Osteoblast (primary cell): ENCODE measurements around the gene PPP1R14B. TPM values are rescaled to one million over a fixed set of nuclear protein-coding genes. Genes with fewer than 3 reads are reported as not detected.

Source experiments
- DNase-seq: peaks from one replicate; pipeline ENCODE4 v3.0.0; 2011; ENCODE audit warnings: low spot score, mixed read lengths; ENCODE audit not compliant: insufficient read length; ENCODE audit errors: missing footprints
- H2AFZ ChIP-seq: 2 replicates; pipeline ENCODE4 v1.6.0; 2011; ENCODE audit warnings: mild to moderate bottlenecking, low read length
- H3K27ac ChIP-seq: 2 replicates; pipeline ENCODE4 v1.5.1; 2011; ENCODE audit warnings: mild to moderate bottlenecking, low read depth, low read length, moderate library complexity
- H3K27me3 ChIP-seq: 2 replicates; pipeline ENCODE4 v1.6.0; 2012; ENCODE audit warnings: mild to moderate bottlenecking, control low read depth, inconsistent platforms, low read length, moderate library complexity; ENCODE audit not compliant: insufficient read depth
- H3K36me3 ChIP-seq: 2 replicates; pipeline ENCODE4 v1.5.1; 2011; ENCODE audit warnings: mild to moderate bottlenecking, low read length, control low read depth, moderate library complexity; ENCODE audit not compliant: insufficient read depth
- H3K4me1 ChIP-seq: 2 replicates; pipeline ENCODE4 v1.5.1; 2011; ENCODE audit warnings: mild to moderate bottlenecking, low read length, control low read depth, moderate library complexity; ENCODE audit not compliant: insufficient read depth
- H3K4me2 ChIP-seq: 2 replicates; pipeline ENCODE4 v1.6.0; 2011; ENCODE audit warnings: mild to moderate bottlenecking, low read length; ENCODE audit not compliant: insufficient read depth
- H3K4me3 ChIP-seq: fragments of 200-600 bp; sonication (generic); 3 replicates; pipeline ENCODE4 v1.5.1; 2012; ENCODE audit warnings: mild to moderate bottlenecking, low read length, inconsistent platforms; ENCODE audit not compliant: insufficient read depth
- H3K79me2 ChIP-seq: 2 replicates; pipeline ENCODE4 v1.6.0; 2012; ENCODE audit warnings: mild to moderate bottlenecking, low read length, control low read depth, inconsistent platforms; ENCODE audit not compliant: insufficient read depth
- H3K9me3 ChIP-seq: 2 replicates; pipeline ENCODE4 v1.5.1; 2011; ENCODE audit warnings: low read depth, low read length, control low read depth
- H4K20me1 ChIP-seq: 2 replicates; pipeline ENCODE4 v1.6.0; 2012; ENCODE audit warnings: mild to moderate bottlenecking, low read length, control low read depth; ENCODE audit not compliant: insufficient read depth
- total RNA-seq: library from RNA; depleted of rRNA; stranded (reverse); fragments of >200 nt; gene quantifications from 2 replicates; pipeline ENCODE4 v1.2.3, GENCODE V29; 2012
- TF ChIP-seq, protein P1 (sequence below): IDR thresholded peaks from 2 replicates; pipeline ENCODE4 v1.5.1; 2011; ENCODE audit warnings: mild to moderate bottlenecking, low read depth, low read length, moderate library complexity; ENCODE audit errors: extremely low read depth

PPP1R14B gene
- total RNA-seq, 1 donor, result 136 TPM

DNA sequence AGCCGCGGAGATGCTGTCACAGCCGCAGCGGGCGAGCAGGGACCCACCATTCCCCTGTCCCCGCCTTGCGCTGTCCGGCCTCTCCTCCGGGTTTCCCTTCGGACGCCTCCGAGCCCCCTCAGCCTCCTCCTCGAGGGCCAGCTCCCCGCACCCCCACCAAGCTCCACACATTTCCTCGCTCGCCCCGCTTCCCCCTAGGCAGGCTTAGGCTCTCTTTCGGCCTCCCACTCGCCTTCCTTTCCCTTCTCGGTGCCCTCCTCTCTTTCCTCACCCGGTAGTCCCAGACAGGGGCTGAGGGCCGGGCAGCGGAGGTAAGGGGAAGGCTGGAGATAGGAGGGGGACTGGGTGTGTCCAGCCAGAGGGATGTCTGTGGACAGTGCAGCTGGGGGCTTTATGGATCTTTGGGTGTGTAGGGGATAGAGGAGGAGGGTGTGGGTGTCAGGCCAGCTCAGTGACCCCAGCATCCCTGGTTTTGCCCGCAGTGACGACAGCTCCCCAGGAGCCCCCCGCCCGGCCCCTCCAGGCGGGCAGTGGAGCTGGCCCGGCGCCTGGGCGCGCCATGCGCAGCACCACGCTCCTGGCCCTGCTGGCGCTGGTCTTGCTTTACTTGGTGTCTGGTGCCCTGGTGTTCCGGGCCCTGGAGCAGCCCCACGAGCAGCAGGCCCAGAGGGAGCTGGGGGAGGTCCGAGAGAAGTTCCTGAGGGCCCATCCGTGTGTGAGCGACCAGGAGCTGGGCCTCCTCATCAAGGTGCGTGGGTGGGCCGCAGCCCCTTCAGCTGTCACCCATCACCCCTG, 45.9 kb upstream of the PPP1R14B start:
- H3K9me3 ChIP-seq, result no peaks in the 10 kb centered on the region
- H3K36me3 ChIP-seq, result no peaks in the 10 kb centered on the region
- H3K27me3 ChIP-seq, result peaks cover 76% of the 10 kb centered on the region
- H4K20me1 ChIP-seq, result peaks cover 2% of the 10 kb centered on the region
- DNase-seq, result peak; percentile 89
- no peak overlapping the region for H3K27ac ChIP-seq
- H3K4me1 ChIP-seq, result no peaks in the 10 kb centered on the region
- TF ChIP-seq, protein P1, sequence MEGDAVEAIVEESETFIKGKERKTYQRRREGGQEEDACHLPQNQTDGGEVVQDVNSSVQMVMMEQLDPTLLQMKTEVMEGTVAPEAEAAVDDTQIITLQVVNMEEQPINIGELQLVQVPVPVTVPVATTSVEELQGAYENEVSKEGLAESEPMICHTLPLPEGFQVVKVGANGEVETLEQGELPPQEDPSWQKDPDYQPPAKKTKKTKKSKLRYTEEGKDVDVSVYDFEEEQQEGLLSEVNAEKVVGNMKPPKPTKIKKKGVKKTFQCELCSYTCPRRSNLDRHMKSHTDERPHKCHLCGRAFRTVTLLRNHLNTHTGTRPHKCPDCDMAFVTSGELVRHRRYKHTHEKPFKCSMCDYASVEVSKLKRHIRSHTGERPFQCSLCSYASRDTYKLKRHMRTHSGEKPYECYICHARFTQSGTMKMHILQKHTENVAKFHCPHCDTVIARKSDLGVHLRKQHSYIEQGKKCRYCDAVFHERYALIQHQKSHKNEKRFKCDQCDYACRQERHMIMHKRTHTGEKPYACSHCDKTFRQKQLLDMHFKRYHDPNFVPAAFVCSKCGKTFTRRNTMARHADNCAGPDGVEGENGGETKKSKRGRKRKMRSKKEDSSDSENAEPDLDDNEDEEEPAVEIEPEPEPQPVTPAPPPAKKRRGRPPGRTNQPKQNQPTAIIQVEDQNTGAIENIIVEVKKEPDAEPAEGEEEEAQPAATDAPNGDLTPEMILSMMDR, result no peak
- no peaks in the 10 kb centered on the region for H3K79me2 ChIP-seq
- peak overlapping the region; percentile 47 for H3K4me3 ChIP-seq
- H3K4me2 ChIP-seq, result no peak overlapping the region
- H2AFZ ChIP-seq, result no peak overlapping the region

DNA sequence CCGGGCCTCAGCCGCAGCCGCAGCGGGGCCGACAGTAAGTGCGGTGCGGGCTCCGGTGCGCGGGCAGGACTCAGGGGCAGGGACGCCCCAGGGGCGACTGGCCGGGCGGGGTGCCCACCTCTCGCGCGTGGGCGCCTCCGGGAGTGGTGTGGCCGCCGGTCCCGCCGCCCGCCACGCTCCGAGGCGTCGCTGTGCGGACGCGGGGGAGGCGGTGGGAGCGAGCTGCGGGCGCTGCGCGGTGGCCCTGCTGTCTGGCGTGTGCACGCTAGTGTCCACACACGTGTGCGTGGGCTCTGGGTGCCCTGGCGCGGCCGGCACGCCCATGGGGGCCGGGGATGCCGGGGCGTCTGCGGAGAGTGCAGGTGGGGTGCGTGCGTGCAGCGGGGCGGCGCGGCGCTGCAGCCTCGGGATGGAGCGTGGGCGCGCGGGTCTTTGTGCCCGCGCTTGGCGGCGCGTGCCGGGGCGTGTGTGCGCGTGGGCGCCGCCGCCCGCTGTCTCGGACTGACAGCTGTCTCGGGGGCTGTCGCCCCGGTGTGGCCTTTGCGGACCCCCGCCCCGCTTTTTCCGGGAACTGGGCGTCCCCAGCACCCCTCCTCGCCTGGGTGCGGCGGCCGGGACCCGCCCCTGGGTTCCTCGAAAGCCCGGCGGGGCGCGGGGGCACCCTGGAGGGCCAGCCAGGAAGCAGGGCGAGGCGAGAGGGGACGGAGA, 45.2 kb upstream of the PPP1R14B start:
- H3K4me3 ChIP-seq, result peak overlapping the region; percentile 47
- H3K36me3 ChIP-seq, result no peaks in the 10 kb centered on the region
- H2AFZ ChIP-seq, result no peak overlapping the region
- H3K4me2 ChIP-seq, result no peak overlapping the region
- peaks cover 2% of the 10 kb centered on the region for H4K20me1 ChIP-seq
- no peaks in the 10 kb centered on the region for H3K79me2 ChIP-seq
- no peak overlapping the region for H3K27ac ChIP-seq
- TF ChIP-seq, protein P1, result no peak
- no peaks in the 10 kb centered on the region for H3K4me1 ChIP-seq
- peak; percentile 82 for DNase-seq
- peaks cover 69% of the 10 kb centered on the region for H3K27me3 ChIP-seq
- no peaks in the 10 kb centered on the region for H3K9me3 ChIP-seq

DNA sequence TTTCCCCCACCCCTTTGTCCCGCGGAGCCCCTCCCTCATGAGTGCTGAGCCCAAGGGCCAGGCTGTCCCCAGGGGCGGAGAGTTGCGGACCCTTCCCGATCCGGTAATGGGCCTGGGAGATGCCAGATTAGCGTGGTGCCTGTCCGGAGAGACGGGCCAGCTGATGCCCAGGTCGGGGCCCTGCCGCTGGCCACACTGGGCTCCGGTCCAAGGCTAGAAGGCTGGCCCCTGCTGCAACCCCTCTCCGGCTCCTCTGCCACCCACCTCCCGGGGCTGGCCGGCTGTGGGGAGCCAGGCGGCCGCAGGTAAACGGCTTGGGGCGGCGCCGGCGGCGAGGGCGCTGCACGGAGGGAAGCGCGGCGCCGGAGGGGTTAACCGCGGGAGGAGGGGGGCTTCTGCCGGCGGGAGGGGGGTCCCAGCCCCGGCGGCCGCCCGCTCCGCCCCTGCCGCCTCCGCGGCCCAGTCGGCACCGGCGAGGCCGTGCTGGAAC, 44.6 kb upstream of the PPP1R14B start, which contains the start of gene KCNK4:
TSS of gene KCNK4 (plus strand) at position 41 of the 490 bp plus-strand sequence. CDS start 1,717 bp downstream, outside the sequence.
- peaks cover 2% of the 10 kb centered on the region for H3K79me2 ChIP-seq
- TF ChIP-seq, protein P1, result no peak
- H3K4me2 ChIP-seq, result no peak within 1 kb of the TSS
- H3K36me3 ChIP-seq, result no peaks in the 10 kb centered on the region
- H3K4me3 ChIP-seq, result peak within 1 kb of the TSS; percentile 47
- H3K27ac ChIP-seq, result no peak within 1 kb of the TSS
- DNase-seq, result peak; percentile 64
- peaks cover 63% of the 10 kb centered on the region for H3K27me3 ChIP-seq
- no peak within 1 kb of the TSS for H2AFZ ChIP-seq
- H3K9me3 ChIP-seq, result no peaks in the 10 kb centered on the region
- H4K20me1 ChIP-seq, result peaks cover 2% of the 10 kb centered on the region
- peaks cover 2% of the 10 kb centered on the region for H3K4me1 ChIP-seq
